ENCODE data around the gene NUS1.

DNA sequence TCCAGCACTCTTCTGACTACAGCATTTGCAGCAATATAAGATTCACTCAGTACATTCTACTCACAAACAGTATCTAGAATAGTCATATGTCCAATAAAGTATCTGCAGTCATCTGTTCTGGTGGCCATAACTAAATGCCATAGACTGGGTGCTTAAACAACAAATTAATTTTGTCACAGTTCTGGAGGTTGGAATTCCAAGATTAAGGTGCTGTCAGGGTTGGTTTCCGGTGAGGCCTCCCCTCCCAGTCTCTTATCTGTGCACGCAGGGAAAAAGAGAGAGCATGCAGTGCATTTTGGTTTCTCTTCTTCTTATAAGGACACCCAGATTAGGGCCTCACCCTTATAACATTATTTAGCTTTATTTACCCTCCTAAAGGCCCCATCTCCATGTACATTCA, 21.3 kb upstream of the NUS1 start:
- TF ChIP-seq, protein P1, sequence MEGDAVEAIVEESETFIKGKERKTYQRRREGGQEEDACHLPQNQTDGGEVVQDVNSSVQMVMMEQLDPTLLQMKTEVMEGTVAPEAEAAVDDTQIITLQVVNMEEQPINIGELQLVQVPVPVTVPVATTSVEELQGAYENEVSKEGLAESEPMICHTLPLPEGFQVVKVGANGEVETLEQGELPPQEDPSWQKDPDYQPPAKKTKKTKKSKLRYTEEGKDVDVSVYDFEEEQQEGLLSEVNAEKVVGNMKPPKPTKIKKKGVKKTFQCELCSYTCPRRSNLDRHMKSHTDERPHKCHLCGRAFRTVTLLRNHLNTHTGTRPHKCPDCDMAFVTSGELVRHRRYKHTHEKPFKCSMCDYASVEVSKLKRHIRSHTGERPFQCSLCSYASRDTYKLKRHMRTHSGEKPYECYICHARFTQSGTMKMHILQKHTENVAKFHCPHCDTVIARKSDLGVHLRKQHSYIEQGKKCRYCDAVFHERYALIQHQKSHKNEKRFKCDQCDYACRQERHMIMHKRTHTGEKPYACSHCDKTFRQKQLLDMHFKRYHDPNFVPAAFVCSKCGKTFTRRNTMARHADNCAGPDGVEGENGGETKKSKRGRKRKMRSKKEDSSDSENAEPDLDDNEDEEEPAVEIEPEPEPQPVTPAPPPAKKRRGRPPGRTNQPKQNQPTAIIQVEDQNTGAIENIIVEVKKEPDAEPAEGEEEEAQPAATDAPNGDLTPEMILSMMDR (conservative IDR thresholded peaks at IDR 0.05; ENCODE audit: low read depth in 2 of 2) = no peak
- no peak for TF ChIP-seq POLR2AphosphoS5 (IDR thresholded peaks at IDR 0.05; ENCODE audit: low read depth)
- no peak for TF ChIP-seq CREB1 (CRISPR knock-in tag; IDR thresholded peaks at IDR 0.05; ENCODE audit: low read depth)
- TF ChIP-seq, protein P2, sequence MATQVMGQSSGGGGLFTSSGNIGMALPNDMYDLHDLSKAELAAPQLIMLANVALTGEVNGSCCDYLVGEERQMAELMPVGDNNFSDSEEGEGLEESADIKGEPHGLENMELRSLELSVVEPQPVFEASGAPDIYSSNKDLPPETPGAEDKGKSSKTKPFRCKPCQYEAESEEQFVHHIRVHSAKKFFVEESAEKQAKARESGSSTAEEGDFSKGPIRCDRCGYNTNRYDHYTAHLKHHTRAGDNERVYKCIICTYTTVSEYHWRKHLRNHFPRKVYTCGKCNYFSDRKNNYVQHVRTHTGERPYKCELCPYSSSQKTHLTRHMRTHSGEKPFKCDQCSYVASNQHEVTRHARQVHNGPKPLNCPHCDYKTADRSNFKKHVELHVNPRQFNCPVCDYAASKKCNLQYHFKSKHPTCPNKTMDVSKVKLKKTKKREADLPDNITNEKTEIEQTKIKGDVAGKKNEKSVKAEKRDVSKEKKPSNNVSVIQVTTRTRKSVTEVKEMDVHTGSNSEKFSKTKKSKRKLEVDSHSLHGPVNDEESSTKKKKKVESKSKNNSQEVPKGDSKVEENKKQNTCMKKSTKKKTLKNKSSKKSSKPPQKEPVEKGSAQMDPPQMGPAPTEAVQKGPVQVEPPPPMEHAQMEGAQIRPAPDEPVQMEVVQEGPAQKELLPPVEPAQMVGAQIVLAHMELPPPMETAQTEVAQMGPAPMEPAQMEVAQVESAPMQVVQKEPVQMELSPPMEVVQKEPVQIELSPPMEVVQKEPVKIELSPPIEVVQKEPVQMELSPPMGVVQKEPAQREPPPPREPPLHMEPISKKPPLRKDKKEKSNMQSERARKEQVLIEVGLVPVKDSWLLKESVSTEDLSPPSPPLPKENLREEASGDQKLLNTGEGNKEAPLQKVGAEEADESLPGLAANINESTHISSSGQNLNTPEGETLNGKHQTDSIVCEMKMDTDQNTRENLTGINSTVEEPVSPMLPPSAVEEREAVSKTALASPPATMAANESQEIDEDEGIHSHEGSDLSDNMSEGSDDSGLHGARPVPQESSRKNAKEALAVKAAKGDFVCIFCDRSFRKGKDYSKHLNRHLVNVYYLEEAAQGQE (IDR thresholded peaks at IDR 0.05; ENCODE audit: unreplicated experiment) = no peak
- no peak for TF ChIP-seq STAT1 (IDR thresholded peaks at IDR 0.05; ENCODE audit: unreplicated experiment)
- TF ChIP-seq EZH2 (IDR thresholded peaks at IDR 0.05; ENCODE audit: low read depth, unreplicated experiment) = no peak
- no peak for TF ChIP-seq JUNB (IDR thresholded peaks at IDR 0.05; ENCODE audit: unreplicated experiment)
- no peak for TF ChIP-seq EZH2phosphoT487 (IDR thresholded peaks at IDR 0.05; ENCODE audit: unreplicated experiment)
- no peak for TF ChIP-seq ZNF331 (CRISPR knock-in tag; IDR thresholded peaks at IDR 0.05; ENCODE audit: low read depth)
- TF ChIP-seq, protein P3, sequence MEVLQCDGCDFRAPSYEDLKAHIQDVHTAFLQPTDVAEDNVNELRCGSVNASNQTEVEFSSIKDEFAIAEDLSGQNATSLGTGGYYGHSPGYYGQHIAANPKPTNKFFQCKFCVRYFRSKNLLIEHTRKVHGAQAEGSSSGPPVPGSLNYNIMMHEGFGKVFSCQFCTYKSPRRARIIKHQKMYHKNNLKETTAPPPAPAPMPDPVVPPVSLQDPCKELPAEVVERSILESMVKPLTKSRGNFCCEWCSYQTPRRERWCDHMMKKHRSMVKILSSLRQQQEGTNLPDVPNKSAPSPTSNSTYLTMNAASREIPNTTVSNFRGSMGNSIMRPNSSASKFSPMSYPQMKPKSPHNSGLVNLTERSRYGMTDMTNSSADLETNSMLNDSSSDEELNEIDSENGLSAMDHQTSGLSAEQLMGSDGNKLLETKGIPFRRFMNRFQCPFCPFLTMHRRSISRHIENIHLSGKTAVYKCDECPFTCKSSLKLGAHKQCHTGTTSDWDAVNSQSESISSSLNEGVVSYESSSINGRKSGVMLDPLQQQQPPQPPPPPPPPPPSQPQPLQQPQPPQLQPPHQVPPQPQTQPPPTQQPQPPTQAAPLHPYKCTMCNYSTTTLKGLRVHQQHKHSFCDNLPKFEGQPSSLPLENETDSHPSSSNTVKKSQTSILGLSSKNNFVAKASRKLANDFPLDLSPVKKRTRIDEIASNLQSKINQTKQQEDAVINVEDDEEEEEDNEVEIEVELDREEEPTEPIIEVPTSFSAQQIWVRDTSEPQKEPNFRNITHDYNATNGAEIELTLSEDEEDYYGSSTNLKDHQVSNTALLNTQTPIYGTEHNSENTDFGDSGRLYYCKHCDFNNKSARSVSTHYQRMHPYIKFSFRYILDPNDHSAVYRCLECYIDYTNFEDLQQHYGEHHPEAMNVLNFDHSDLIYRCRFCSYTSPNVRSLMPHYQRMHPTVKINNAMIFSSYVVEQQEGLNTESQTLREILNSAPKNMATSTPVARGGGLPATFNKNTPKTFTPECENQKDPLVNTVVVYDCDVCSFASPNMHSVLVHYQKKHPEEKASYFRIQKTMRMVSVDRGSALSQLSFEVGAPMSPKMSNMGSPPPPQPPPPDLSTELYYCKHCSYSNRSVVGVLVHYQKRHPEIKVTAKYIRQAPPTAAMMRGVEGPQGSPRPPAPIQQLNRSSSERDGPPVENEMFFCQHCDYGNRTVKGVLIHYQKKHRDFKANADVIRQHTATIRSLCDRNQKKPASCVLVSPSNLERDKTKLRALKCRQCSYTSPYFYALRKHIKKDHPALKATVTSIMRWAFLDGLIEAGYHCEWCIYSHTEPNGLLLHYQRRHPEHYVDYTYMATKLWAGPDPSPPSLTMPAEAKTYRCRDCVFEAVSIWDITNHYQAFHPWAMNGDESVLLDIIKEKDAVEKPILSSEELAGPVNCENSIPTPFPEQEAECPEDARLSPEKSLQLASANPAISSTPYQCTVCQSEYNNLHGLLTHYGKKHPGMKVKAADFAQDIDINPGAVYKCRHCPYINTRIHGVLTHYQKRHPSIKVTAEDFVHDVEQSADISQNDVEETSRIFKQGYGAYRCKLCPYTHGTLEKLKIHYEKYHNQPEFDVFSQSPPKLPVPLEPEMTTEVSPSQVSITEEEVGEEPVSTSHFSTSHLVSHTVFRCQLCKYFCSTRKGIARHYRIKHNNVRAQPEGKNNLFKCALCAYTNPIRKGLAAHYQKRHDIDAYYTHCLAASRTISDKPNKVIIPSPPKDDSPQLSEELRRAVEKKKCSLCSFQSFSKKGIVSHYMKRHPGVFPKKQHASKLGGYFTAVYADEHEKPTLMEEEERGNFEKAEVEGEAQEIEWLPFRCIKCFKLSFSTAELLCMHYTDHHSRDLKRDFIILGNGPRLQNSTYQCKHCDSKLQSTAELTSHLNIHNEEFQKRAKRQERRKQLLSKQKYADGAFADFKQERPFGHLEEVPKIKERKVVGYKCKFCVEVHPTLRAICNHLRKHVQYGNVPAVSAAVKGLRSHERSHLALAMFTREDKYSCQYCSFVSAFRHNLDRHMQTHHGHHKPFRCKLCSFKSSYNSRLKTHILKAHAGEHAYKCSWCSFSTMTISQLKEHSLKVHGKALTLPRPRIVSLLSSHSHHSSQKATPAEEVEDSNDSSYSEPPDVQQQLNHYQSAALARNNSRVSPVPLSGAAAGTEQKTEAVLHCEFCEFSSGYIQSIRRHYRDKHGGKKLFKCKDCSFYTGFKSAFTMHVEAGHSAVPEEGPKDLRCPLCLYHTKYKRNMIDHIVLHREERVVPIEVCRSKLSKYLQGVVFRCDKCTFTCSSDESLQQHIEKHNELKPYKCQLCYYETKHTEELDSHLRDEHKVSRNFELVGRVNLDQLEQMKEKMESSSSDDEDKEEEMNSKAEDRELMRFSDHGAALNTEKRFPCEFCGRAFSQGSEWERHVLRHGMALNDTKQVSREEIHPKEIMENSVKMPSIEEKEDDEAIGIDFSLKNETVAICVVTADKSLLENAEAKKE (CRISPR knock-in tag; IDR thresholded peaks at IDR 0.05) = no peak
- no peak for TF ChIP-seq NANOG (IDR thresholded peaks at IDR 0.05; ENCODE audit: borderline replicate concordance)
- TF ChIP-seq, protein P4, sequence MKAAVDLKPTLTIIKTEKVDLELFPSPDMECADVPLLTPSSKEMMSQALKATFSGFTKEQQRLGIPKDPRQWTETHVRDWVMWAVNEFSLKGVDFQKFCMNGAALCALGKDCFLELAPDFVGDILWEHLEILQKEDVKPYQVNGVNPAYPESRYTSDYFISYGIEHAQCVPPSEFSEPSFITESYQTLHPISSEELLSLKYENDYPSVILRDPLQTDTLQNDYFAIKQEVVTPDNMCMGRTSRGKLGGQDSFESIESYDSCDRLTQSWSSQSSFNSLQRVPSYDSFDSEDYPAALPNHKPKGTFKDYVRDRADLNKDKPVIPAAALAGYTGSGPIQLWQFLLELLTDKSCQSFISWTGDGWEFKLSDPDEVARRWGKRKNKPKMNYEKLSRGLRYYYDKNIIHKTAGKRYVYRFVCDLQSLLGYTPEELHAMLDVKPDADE (IDR thresholded peaks at IDR 0.05) = no peak
- no peak for TF ChIP-seq ZNF114 (CRISPR knock-in tag; IDR thresholded peaks at IDR 0.05)
